Neural cell (in vitro differentiated cells): ENCODE results near the gene TBC1D22B.

Experiments used
- CTCF ChIP-seq: fragments of 450-650 bp; IDR thresholded peaks from 2 replicates; pipeline ENCODE4 v1.5.1; 2014; ENCODE audit warnings: antibody characterized with exemption, mild to moderate bottlenecking, moderate library complexity; ENCODE audit not compliant: poor library complexity, severe bottlenecking
- POLR2AphosphoS5 ChIP-seq: IDR thresholded peaks from 2 replicates; pipeline ENCODE4 v1.6.1; 2012
- RAD21 ChIP-seq: fragments of 450-650 bp; conservative IDR thresholded peaks from 2 replicates; pipeline ENCODE4 v1.6.1; 2014; ENCODE audit warnings: antibody characterized with exemption, mild to moderate bottlenecking, moderate library complexity

DNA sequence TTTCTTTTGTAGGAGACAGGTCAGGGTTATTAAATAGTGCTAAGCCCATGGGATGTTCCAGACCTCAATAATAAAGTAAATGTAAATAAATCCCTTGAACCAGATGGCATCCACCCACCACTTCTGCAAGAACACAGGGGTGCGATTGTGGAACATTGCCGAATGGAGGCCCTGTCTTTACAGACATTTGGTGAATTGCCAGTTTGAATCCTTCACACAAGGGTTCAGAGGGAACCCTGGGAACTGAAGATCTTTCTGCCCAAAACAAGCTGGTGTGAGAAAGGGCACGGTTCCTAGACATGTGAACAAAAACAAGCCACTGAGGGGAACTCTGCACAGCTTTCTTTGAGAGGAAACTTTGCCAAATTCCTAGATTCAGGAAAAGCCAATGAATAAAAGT is 66.0 kb downstream of the TBC1D22B start:
- TF ChIP-seq POLR2AphosphoS5 (no peak), CTCF (no peak), RAD21 (no peak)
